ENCODE results near the gene DDI2. TPM values are rescaled to one million over a fixed set of nuclear protein-coding genes. Genes with fewer than 3 reads are reported as not detected.

The DDI2 gene
- total RNA-seq, 3 donors from 2014 or later = 69.2 to 77.4 (median 71.0) TPM

- peaks cover 3 to 7% of the 10 kb centered on the region in 2 donors for H3K4me1 ChIP-seq
Observed at GRCh38 chr1:15683345-15684039, 66.2 kb downstream of the DDI2 start.

GRCh38 chr1:15684042-15684461 lies 66.8 kb downstream of the DDI2 start, which contains the start of gene PLEKHM2:
Gene PLEKHM2, plus strand, starts transcription at chr1:15684320. Its CDS starts 239 bp downstream, at chr1:15684559.
- TF ChIP-seq POLR2AphosphoS5 (IDR thresholded peaks at IDR 0.05) (peak in 1 of 3 donors; percentile 24), CTCF (IDR thresholded peaks at IDR 0.05) (no peak), POLR2A (IDR thresholded peaks at IDR 0.05) (no peak)
- H3K9me3 ChIP-seq = no peaks in the 10 kb centered on the region
- H3K4me3 ChIP-seq = peak within 1 kb of the TSS; percentile 87 to 98 (median 94)
- H3K27me3 ChIP-seq = no peaks in the 10 kb centered on the region
- H3K36me3 ChIP-seq = no peaks in the 10 kb centered on the region
- intact Hi-C loops (cut with DNase I; ENCODE audit: low total_unique reads) = no loop called here
- peak within 1 kb of the TSS; percentile 95 to 98 for H3K27ac ChIP-seq
- peaks cover 3 to 7% of the 10 kb centered on the region in 2 donors for H3K4me1 ChIP-seq
- no peak for DNase-seq (ENCODE audit: low spot score in 2 of 2)

More at GRCh38 chr1:15683345-15684039, 66.2 kb downstream of the DDI2 start:
- TF ChIP-seq CTCF (IDR thresholded peaks at IDR 0.05) = no peak
- Histone ChIP-seq H3K9me3 (no peaks in the 10 kb centered on the region), H3K36me3 (no peaks in the 10 kb centered on the region), H3K27me3 (no peaks in the 10 kb centered on the region), H3K27ac (peak overlapping the region; percentile 94 to 98), H3K4me3 (peak overlapping the region; percentile 87 to 98 (median 94))
- intact Hi-C loops (cut with DNase I; ENCODE audit: low total_unique reads) = no loop called here
- DNase-seq (ENCODE audit: low spot score in 2 of 2) = no peak

GRCh38 chr1:15684468-15685291 lies 67.4 kb downstream of the DDI2 start:
- H3K4me1 ChIP-seq = peaks cover 3 to 7% of the 10 kb centered on the region in 2 donors
- peak; percentile 26 to 56 for DNase-seq (ENCODE audit: low spot score in 2 of 2)
- no peak for TF ChIP-seq POLR2A (IDR thresholded peaks at IDR 0.05)
- TF ChIP-seq CTCF (IDR thresholded peaks at IDR 0.05) = peak in 1 of 3 donors; percentile 22
- no peaks in the 10 kb centered on the region for H3K27me3 ChIP-seq
- intact Hi-C loops (cut with DNase I; ENCODE audit: low total_unique reads) = no loop called here
- peak overlapping the region; percentile 95 to 98 for H3K27ac ChIP-seq
- no peaks in the 10 kb centered on the region for H3K9me3 ChIP-seq
- peak overlapping the region; percentile 87 to 98 (median 94) for H3K4me3 ChIP-seq
- no peaks in the 10 kb centered on the region for H3K36me3 ChIP-seq

- DNase-seq (ENCODE audit: low spot score in 2 of 2) = no peak
- no peak for TF ChIP-seq POLR2A (IDR thresholded peaks at IDR 0.05)
- peaks cover 0 to 7% of the 10 kb centered on the region in 2 donors for H3K4me1 ChIP-seq
- peak overlapping the region; percentile 48 to 94 (median 87) for H3K4me3 ChIP-seq
- H3K36me3 ChIP-seq = no peaks in the 10 kb centered on the region
- H3K9me3 ChIP-seq = no peaks in the 10 kb centered on the region
- intact Hi-C loops (cut with DNase I; ENCODE audit: low total_unique reads) = no loop called here
- H3K27ac ChIP-seq = peak overlapping the region; percentile 63 to 95
- H3K27me3 ChIP-seq = no peaks in the 10 kb centered on the region
Observed at GRCh38 chr1:15685820-15686219, 68.6 kb downstream of the DDI2 start.

GRCh38 chr1:15687446-15687845 lies 70.2 kb downstream of the DDI2 start:
- no peaks in the 10 kb centered on the region for H3K9me3 ChIP-seq
- TF ChIP-seq POLR2A (IDR thresholded peaks at IDR 0.05) (no peak), POLR2AphosphoS5 (IDR thresholded peaks at IDR 0.05) (no peak), CTCF (IDR thresholded peaks at IDR 0.05) (no peak)
- no peaks in the 10 kb centered on the region for H3K27me3 ChIP-seq
- intact Hi-C loops (cut with DNase I; ENCODE audit: low total_unique reads) = no loop called here
- peaks cover 0 to 7% of the 10 kb centered on the region in 2 donors for H3K4me1 ChIP-seq
- no peaks in the 10 kb centered on the region for H3K36me3 ChIP-seq
- no peak for DNase-seq (ENCODE audit: low spot score in 2 of 2)
- no peak overlapping the region for H3K27ac ChIP-seq
- H3K4me3 ChIP-seq = no peak overlapping the region

Data from breast epithelium (tissue), 4 donors.